GM18909 (cell line): ENCODE data around the gene BDH1.
"Not testable (repeated sequence)": the region's sequence is repeated elsewhere in the genome, so short reads cannot be mapped to it uniquely, and the experiment has no call there.

Source experiments
- ATAC-seq: cut with Tn5 transposase; IDR thresholded peaks from one replicate; pipeline ENCODE4 v1.9.1; 2021; ENCODE audit warnings: mild to moderate bottlenecking; ENCODE audit not compliant: unreplicated experiment, poor library complexity

BDH1 gene

GRCh38 chr3:197522881-197523441, 32.8 kb downstream of the BDH1 start:
- ATAC-seq, result no peak

DNA sequence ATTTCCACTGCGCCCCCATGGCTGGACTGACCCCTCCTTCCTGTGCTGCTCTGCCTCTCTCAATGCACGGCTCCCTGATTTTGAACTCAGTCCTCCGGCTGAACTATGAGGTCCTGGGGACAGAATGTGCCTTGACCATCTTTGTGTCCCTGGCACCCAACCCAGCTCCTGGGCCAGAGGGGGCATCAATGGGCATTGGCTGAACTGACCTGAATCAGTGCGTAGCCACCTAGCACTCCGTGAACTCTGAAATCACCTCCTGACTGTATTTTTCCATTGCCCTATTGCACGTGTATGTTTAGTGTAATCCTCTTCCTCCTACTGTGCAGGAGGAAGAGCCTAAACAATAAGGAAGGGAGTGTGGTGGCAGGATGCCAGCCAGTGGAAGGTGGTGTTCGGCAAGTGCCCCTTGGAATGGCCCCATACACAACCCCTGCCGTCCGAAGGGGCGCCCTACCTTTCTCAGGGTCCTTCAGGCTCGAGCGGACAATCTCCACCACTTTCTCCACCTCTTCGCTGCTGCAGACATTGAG, 33.5 kb downstream of the BDH1 start:
- no peak for ATAC-seq

- no peak for ATAC-seq
These were observed 34.2 kb downstream of the BDH1 start for GRCh38 chr3:197521277-197522182.

- ATAC-seq, result no peak
These were observed 35.2 kb downstream of the BDH1 start for GRCh38 chr3:197520311-197521276.

- no peak for ATAC-seq
These were observed 36.0 kb downstream of the BDH1 start for GRCh38 chr3:197519801-197520211.

- ATAC-seq, result no peak
These were observed 36.8 kb downstream of the BDH1 start for GRCh38 chr3:197518881-197519421.

- ATAC-seq, result not testable (repeated sequence)
These were observed 37.7 kb downstream of the BDH1 start for GRCh38 chr3:197517922-197518683.

- ATAC-seq, result not testable (repeated sequence)
These were observed 38.7 kb downstream of the BDH1 start for GRCh38 chr3:197516890-197517606.

DNA sequence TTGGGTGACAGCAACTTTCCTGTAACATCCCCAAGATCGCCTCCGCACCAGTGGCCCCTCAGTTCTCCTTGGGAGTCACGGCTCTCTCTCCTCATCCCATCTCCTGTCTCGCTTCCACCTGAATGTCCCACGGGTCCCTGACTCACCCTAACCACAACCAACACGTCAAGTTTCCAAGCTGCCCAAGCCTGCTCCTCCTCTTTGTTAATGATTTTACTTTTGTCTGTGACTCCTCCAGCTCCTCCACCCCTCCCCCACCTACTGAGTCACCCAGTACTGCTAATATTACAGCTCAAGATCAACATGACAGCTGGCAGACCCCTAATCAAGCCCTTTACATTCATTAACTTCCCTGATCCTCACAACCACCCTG, 39.3 kb downstream of the BDH1 start:
- ATAC-seq, result no peak

DNA sequence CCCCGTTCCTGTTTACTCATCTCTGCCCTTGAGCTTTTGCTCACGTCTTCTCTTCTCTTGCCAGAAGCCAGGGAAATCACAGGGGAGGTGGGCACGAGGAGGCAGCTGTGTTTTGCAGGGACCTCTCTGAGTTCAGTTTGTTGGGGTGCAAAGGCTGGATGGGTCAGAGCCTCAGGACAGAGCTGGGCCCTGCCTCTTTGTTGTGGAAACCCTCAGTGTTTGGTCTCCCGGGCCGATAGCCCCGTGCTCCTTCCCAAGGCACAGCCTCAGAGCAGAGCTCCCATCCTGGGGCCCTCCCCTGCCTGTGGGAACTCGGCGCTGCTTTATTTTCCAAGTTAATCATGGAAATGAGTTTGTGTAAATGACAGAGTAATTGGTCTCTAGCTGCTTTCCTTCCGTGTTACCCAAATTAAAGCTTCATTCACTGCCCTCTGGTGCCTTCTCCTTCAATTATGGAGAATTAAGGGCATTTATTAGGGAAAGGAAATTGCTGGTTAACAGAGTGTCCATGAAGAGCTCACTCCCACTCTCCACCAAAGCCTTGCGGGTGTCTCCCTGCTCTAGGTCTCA, 40.9 kb downstream of the BDH1 start:
- ATAC-seq, result no peak

GRCh38 chr3:197513953-197514785, 41.6 kb downstream of the BDH1 start:
- ATAC-seq, result no peak

- ATAC-seq, result no peak
These were observed 42.8 kb downstream of the BDH1 start for GRCh38 chr3:197512691-197513571.

DNA sequence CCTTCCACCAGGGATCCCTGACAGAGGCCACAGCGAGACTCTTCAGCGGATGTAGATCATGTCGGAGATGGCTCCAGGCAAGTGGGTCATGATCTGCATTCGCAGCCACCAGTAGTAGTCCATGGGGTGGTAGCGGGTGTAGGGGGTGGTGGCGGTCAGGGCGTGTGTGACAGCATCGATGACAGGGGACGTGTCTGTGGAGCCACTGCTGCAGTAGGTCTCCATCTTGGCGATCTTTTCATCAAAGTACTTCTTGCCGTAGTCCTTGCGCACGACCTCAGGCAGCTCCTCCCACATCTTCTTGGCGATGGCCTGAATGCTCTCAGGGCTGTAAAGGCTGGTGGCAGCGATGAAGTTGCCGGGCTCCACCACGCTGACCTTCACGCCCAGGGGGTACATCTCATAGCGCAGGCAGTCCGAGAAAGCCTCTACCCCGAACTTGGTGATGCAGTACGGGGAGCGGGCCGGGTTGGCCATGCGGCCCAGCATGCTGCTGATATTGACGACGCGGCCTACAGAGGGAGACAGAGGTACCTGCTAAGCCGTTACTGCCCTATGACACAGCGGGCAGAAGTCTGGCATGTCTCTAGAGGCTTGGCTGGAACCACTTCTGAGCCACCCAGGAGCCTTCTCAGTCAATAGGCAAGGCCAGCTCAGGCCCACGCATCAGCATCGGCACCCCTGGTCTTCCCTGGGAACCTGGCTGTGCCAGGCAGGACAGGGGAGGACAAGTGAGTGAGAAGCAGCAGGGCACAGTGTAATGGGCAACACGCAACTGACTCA, 43.7 kb downstream of the BDH1 start:
- no peak for ATAC-seq

GRCh38 chr3:197511130-197511529, 44.6 kb downstream of the BDH1 start:
- no peak for ATAC-seq

DNA sequence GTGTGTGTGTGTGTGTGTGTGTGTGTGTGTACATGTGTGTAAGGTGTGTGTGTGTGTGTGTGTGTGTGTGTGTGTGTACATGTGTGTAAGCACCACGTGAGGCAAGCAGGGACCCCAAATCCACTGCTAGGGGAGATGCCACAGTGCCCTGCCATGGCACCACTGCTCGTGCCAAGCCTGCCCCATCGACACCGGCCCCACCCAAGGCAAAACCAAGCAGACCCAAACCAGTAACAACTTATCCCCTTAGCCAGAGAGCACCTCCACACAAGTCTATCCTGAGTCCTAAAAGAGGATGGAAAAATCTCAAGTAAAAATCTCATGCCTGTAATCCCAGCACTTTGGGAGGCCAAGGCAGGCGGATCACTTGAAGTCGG, 45.1 kb downstream of the BDH1 start:
- no peak for ATAC-seq
